ENCODE results near the gene ENTPD6. TPM values are rescaled to one million over a fixed set of nuclear protein-coding genes. Genes with fewer than 3 reads are reported as not detected.

Gene ENTPD6
- total and polyA plus RNA-seq, 12 donors = 30.9 to 260 (median 107) TPM

DNA sequence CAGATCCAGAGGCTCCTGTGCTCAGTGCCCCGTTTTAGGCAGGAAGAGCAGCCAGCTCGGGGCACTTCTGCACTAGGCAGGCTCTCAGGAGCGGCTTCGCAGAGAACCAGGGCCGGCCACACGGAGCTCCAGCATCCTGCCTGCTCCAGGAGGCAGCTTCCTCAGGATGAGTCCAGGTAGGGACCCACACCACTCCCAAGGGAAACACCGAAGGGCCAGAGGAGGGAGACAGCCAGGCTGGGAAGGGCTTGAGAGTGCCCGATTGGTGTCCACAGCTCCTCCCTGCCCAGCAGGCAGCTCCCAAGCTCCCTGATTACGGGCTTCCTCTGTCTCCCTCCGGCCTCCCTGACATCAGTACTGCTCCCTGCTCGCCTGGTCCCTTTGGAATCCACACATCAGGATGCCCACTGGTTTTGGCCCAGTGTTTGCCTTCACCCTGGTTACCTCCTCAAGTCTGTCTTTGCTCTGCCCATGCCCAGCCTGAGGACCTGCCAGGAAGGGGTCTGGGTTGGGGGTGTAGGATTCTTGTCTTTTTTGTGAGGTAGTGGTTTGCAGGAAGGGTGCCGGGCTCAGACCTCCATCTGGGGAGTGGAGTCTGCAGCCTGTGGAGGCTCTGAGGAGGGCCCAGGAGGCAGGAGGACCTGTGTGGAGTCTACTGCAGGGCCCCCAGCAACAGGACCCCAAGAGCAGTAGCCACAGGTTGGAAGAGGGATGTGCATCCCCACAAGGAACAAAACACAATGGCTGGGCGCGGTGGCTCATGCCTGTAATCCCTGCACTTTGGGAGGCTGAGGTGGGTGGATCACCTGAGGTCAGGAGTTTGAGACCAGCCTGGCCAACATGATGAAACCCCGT lies 41.2 kb downstream of the ENTPD6 start:
- Histone ChIP-seq H3K9me3 (replicated peaks in 1 of 3) (no peaks in the 10 kb centered on the region), H3K4me3 (no peak overlapping the region), H3K4me1 (replicated peaks in 1 of 2) (peaks cover 0 to 8% of the 10 kb centered on the region in 2 donors), H3K36me3 (replicated peaks in 1 of 2) (no peaks in the 10 kb centered on the region), H3K27ac (no peak overlapping the region), H3K27me3 (no peaks in the 10 kb centered on the region)
- intact Hi-C loops (cut with DNase I) = no loop called here
- TF ChIP-seq, protein P1, sequence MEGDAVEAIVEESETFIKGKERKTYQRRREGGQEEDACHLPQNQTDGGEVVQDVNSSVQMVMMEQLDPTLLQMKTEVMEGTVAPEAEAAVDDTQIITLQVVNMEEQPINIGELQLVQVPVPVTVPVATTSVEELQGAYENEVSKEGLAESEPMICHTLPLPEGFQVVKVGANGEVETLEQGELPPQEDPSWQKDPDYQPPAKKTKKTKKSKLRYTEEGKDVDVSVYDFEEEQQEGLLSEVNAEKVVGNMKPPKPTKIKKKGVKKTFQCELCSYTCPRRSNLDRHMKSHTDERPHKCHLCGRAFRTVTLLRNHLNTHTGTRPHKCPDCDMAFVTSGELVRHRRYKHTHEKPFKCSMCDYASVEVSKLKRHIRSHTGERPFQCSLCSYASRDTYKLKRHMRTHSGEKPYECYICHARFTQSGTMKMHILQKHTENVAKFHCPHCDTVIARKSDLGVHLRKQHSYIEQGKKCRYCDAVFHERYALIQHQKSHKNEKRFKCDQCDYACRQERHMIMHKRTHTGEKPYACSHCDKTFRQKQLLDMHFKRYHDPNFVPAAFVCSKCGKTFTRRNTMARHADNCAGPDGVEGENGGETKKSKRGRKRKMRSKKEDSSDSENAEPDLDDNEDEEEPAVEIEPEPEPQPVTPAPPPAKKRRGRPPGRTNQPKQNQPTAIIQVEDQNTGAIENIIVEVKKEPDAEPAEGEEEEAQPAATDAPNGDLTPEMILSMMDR (IDR thresholded peaks at IDR 0.05) = no peak
- TF ChIP-seq POLR2A (IDR thresholded peaks at IDR 0.05) = no peak
- no peak for DNase-seq
- 78 to 88% (median 81%) methylated on average over 12 to 15 of the region's 15 CpGs for WGBS, 4 donors

DNA sequence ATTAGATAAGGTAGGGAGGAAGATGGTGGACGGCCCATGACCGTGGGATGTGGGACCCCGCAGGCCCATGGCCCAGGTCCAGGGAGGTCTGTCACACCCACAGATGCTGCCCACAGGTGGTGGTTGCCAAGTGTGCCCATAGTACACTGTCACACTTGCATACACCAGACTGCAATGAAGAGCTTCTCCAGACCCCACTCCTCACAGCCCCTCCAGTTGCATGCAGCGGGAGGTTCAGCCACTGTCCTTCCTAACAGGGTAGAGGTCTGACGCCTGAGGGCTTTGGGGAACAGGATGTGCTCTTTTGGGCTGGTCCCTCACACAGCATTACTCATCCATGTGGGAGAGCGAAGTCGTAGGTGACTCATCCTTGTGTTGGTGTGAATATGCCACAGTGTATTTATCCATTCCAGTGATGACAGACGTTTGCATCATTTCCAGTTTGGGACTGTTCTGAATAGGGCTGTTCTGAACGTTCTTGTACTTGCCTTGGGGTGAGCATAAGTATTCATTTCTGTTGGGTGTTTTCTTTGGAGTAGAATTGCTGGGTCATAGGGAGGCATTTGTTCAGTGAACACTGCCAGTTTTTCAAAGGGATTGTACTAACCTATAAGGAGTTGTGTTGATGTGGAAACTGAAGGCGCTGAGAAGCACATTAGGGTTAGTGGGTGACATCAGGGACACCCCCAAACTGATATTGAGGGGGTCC lies 42.3 kb downstream of the ENTPD6 start:
- intact Hi-C loops (cut with DNase I) = no loop called here
- WGBS, 4 donors = 40 to 46% (median 43%) methylated on average over 8 to 10 of the region's 10 CpGs
- H3K27ac ChIP-seq = peak overlapping the region in 1 of 5 donors; percentile 72
- no peaks in the 10 kb centered on the region for H3K27me3 ChIP-seq
- TF ChIP-seq, protein P1 (IDR thresholded peaks at IDR 0.05) = no peak
- no peak for TF ChIP-seq POLR2A (IDR thresholded peaks at IDR 0.05)
- peaks cover 0 to 8% of the 10 kb centered on the region in 2 donors for H3K4me1 ChIP-seq (replicated peaks in 1 of 2)
- no peaks in the 10 kb centered on the region for H3K36me3 ChIP-seq (replicated peaks in 1 of 2)
- peak in 6 of 7 donors; percentile 72 to 84 (median 76) for DNase-seq
- no peaks in the 10 kb centered on the region for H3K9me3 ChIP-seq (replicated peaks in 1 of 3)
- no peak overlapping the region for H3K4me3 ChIP-seq

DNA sequence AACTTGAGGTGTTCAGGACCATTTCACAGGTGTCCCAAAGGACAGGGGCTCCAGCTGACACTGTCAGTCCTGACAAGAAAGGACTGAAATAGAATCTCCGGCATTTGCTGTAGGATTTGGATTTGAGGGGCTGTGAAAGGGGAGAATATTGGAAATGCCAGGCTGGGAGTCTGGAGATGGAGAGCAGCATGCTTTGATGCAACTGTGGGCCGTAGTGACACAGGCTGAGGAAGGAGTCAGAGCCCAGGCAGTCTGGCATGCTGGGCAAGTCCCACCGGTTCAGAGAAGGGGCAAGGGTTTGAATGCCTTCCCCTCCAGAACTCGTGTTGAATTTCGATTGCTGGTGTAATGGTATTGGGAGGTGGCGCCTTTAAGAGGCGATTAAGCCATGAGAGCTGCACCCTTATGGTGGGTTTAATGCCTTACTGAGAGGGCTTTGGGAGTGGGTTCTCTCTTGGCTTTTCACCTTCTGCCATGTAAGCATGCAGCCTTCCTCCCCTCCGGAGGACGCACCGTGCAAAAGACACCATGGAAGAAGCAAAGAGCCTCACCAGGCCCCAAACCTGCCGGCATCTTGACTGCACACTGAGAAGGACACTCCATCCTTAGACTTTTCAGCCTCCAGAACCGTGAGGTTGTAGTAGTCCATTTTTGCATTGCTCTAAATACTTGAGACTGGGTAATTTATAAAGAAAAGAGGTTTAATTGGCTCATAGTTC lies 43.0 kb downstream of the ENTPD6 start:
- Histone ChIP-seq H3K4me1 (replicated peaks in 1 of 2) (peaks cover 0 to 8% of the 10 kb centered on the region in 2 donors), H3K36me3 (replicated peaks in 1 of 2) (no peaks in the 10 kb centered on the region), H3K27ac (peak overlapping the region in 1 of 5 donors; percentile 72), H3K27me3 (no peaks in the 10 kb centered on the region), H3K9me3 (replicated peaks in 1 of 3) (no peaks in the 10 kb centered on the region), H3K4me3 (no peak overlapping the region)
- WGBS, 4 donors = 87 to 91% (median 89%) methylated on average over 10 to 12 of the region's 12 CpGs
- no peak for DNase-seq
- intact Hi-C loops (cut with DNase I) = no loop called here
- TF ChIP-seq, protein P1 (IDR thresholded peaks at IDR 0.05) = no peak
- no peak for TF ChIP-seq POLR2A (IDR thresholded peaks at IDR 0.05)
